ENCODE measurements around the gene DAND5.
"Not testable (repeated sequence)": the region's sequence is repeated elsewhere in the genome, so short reads cannot be mapped to it uniquely, and the experiment has no call there.

Gene DAND5

GRCh38 chr19:12952488-12953137, 16.8 kb upstream of the DAND5 start:
- no peak for DNase-seq (ENCODE audit: low read depth)
- H3K4me3 ChIP-seq (ENCODE audit: low read depth, low read length), result no peak overlapping the region
- TF ChIP-seq CTCF (IDR thresholded peaks at IDR 0.05; ENCODE audit: control insufficient read depth, extremely low read depth, insufficient read depth), result no peak

GRCh38 chr19:12953138-12953798, 16.1 kb upstream of the DAND5 start:
- H3K4me3 ChIP-seq (ENCODE audit: low read depth, low read length), result no peak overlapping the region
- no peak for TF ChIP-seq CTCF (IDR thresholded peaks at IDR 0.05; ENCODE audit: control insufficient read depth, extremely low read depth, insufficient read depth)
- DNase-seq (ENCODE audit: low read depth), result no peak

- DNase-seq (ENCODE audit: low read depth), result no peak
- no peak overlapping the region for H3K4me3 ChIP-seq (ENCODE audit: low read depth, low read length)
- TF ChIP-seq CTCF (IDR thresholded peaks at IDR 0.05; ENCODE audit: control insufficient read depth, extremely low read depth, insufficient read depth), result no peak
These were observed 15.4 kb upstream of the DAND5 start for GRCh38 chr19:12953799-12954611.

GRCh38 chr19:12954612-12954962, 14.8 kb upstream of the DAND5 start:
- DNase-seq (ENCODE audit: low read depth), result no peak
- no peak overlapping the region for H3K4me3 ChIP-seq (ENCODE audit: low read depth, low read length)
- no peak for TF ChIP-seq CTCF (IDR thresholded peaks at IDR 0.05; ENCODE audit: control insufficient read depth, extremely low read depth, insufficient read depth)

- DNase-seq (ENCODE audit: low read depth), result not testable (repeated sequence)
- peak overlapping the region; percentile 96 for H3K4me3 ChIP-seq (ENCODE audit: low read depth, low read length)
These were observed 13.8 kb upstream of the DAND5 start for GRCh38 chr19:12955575-12955974.

GRCh38 chr19:12955996-12956395, 13.4 kb upstream of the DAND5 start:
- no peak for DNase-seq (ENCODE audit: low read depth)
- TF ChIP-seq CTCF (IDR thresholded peaks at IDR 0.05; ENCODE audit: control insufficient read depth, extremely low read depth, insufficient read depth), result no peak
- peak overlapping the region; percentile 96 for H3K4me3 ChIP-seq (ENCODE audit: low read depth, low read length)
